Transverse colon (tissue), 4 donors: ENCODE results near the gene BMP3. TPM values are rescaled to one million over a fixed set of nuclear protein-coding genes. Genes with fewer than 3 reads are reported as not detected.
A peak's percentile ranks its signal among the peaks of the same experiment; 100 is the strongest.

Experiments used
- DNase-seq: peaks from one replicate; pipeline ENCODE4 v3.0.0-alpha.2; 2019
- H3K27ac ChIP-seq, 4 donors: fragments of 200-600 bp; sonication (generic); 2 replicates each; pipeline ENCODE4 v1.5.1; 2016 to 2018; ENCODE audit warnings: inconsistent platforms in 4 of 4
- H3K27me3 ChIP-seq: fragments of 200-600 bp; sonication (generic); 2 replicates; pipeline ENCODE4 v1.5.1; 2017; ENCODE audit warnings: inconsistent platforms
- H3K36me3 ChIP-seq, 4 donors: fragments of 200-600 bp; sonication (generic); 2 replicates each; pipeline ENCODE4 v1.5.1; 2017 to 2019; ENCODE audit warnings: inconsistent platforms in 4 of 4
- H3K4me1 ChIP-seq, 4 donors: fragments of 200-600 bp; sonication (generic); 2 replicates each; pipeline ENCODE4 v1.5.1; 2017 to 2020; ENCODE audit warnings: inconsistent platforms in 4 of 4
- H3K4me3 ChIP-seq, 4 donors: fragments of 200-600 bp; sonication (generic); 1 replicate in 1 of 4; 2 replicates in 3 of 4; pipeline versions ENCODE4 v1.5.1 to v1.6.1; 2017 to 2019; ENCODE audit warnings: inconsistent platforms in 4 of 4
- H3K9me3 ChIP-seq, 2 donors: fragments of 200-600 bp; sonication (generic); 2 replicates each; pipeline ENCODE4 v1.5.1; 2017 to 2019; ENCODE audit warnings: inconsistent platforms in 2 of 2
- EP300 ChIP-seq: sonication (generic); formaldehyde crosslinking; IDR thresholded peaks from one replicate; pipeline ENCODE4 v1.6.1; 2017; ENCODE audit warnings: antibody characterized with exemption, low read depth
- POLR2A ChIP-seq: fragments of 450-650 bp; IDR thresholded peaks from one replicate; pipeline ENCODE4 v1.6.1; 2016; ENCODE audit warnings: antibody characterized with exemption, mild to moderate bottlenecking, moderate library complexity
- POLR2AphosphoS5 ChIP-seq, 3 donors: sonication (generic); formaldehyde crosslinking; IDR thresholded peaks; one replicate each; pipeline ENCODE4 v1.6.1; 2016; ENCODE audit warnings: antibody characterized with exemption in 3 of 3
- WGBS, 2 donors: methylation state at CpG; one replicate each; pipeline ENCODE4 v1.1.5; 2018; ENCODE audit warnings: low coverage in 1 of 2; 5-methylcytosine and 5-hydroxymethylcytosine counted together
- in situ Hi-C, 4 donors: fragments of 200-750 bp; cut with MboI; loops; one replicate each; pipeline versions ENCODE4 v1.15.0 to v1.15.1; 2017; ENCODE audit warnings: low sequenced_read_pairs in 3 of 4, low pct_ligation_motif_present in 1 of 4, low pct_unique_long_range_greater_than_20kb in 1 of 4
- intact Hi-C: fragments of 100-400 bp; cut with DNase I; formaldehyde crosslinking; loops from one replicate; pipeline ENCODE4 v1.15.1; 2023; ENCODE audit warnings: low total_unique reads
- total RNA-seq, 4 donors: library from RNA; depleted of rRNA; stranded (reverse); fragments of >200 nt; gene quantifications; one replicate each; pipeline ENCODE4 v1.1.0, GENCODE V29; 2016
- TF ChIP-seq, protein P1 (sequence below), 5 experiments: fragments of 200-600 bp in 3 of 5; fragments of 450-650 bp in 2 of 5; sonication (generic) in 3 of 5; IDR thresholded peaks; 1 replicate in 2 of 5; 2 replicates in 3 of 5; pipeline ENCODE4 v1.5.1; 2016 to 2017; ENCODE audit warnings: antibody characterized with exemption in 5 of 5, inconsistent platforms in 3 of 5, mild to moderate bottlenecking in 2 of 5, moderate library complexity in 1 of 5

Gene BMP3
- total RNA-seq, 4 donors from 2014 or later = 4.0 to 78.8 (median 44.9) TPM

DNA sequence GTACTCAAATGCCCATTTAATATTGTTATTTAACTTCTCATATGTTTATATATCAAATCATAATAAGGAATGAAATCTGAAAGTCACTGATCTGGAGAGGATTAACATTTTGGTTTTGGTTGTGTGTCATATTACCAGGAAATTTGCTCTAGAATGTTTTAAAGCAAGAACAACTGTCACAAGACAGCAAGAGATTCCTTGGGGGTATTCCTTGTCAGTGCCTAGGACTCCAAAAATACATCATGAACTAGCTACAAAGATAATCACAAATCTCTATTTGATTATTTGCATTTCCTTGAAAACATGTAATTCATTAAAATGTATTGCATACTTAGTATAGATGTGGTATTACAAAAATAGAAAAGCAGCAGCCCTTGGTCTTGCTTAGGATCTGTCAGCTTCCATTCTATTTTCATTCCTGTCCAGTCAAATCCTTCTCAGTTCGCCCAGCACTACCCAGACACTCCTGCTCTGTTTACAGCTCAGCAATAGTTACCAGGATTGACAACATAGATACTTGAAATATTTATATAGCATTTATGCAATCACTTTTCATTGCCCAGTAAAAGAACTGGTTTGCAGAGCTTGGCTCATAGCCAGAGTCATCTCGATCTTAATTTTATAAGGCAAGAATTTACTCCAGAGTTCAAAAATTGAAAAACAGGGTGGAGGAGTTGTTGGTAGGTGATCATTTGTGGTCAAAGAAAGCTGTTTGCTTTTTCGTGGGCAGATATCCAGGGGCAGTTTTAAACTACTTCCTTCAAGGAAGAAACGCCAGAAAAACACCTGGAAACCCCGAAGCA lies 9.2 kb upstream of the BMP3 start:
- TF ChIP-seq POLR2AphosphoS5 (IDR thresholded peaks at IDR 0.05) (peak in 2 of 3 donors; percentile 46 to 50), POLR2A (no peak), EP300 (no peak)
- TF ChIP-seq, protein P1, sequence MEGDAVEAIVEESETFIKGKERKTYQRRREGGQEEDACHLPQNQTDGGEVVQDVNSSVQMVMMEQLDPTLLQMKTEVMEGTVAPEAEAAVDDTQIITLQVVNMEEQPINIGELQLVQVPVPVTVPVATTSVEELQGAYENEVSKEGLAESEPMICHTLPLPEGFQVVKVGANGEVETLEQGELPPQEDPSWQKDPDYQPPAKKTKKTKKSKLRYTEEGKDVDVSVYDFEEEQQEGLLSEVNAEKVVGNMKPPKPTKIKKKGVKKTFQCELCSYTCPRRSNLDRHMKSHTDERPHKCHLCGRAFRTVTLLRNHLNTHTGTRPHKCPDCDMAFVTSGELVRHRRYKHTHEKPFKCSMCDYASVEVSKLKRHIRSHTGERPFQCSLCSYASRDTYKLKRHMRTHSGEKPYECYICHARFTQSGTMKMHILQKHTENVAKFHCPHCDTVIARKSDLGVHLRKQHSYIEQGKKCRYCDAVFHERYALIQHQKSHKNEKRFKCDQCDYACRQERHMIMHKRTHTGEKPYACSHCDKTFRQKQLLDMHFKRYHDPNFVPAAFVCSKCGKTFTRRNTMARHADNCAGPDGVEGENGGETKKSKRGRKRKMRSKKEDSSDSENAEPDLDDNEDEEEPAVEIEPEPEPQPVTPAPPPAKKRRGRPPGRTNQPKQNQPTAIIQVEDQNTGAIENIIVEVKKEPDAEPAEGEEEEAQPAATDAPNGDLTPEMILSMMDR (IDR thresholded peaks at IDR 0.05) = no peak
- Histone ChIP-seq H3K9me3 (no peaks in the 10 kb centered on the region), H3K4me1 (peaks cover 0 to 45% (median 16%) of the 10 kb centered on the region in 4 donors), H3K4me3 (no peak overlapping the region), H3K27me3 (no peaks in the 10 kb centered on the region), H3K36me3 (no peaks in the 10 kb centered on the region), H3K27ac (peak overlapping the region; percentile 66 to 76 (median 68))
- WGBS, 2 donors = 21 to 26% methylated on average over 3 to 5 of the region's 5 CpGs
- peak; percentile 73 for DNase-seq
- intact Hi-C loops = no loop called here
- in situ Hi-C loops = no loop called here

GRCh38 chr4:81021981-81022380 lies 8.5 kb upstream of the BMP3 start:
- Histone ChIP-seq H3K9me3 (no peaks in the 10 kb centered on the region), H3K4me1 (peaks cover 0 to 45% (median 16%) of the 10 kb centered on the region in 4 donors), H3K27ac (peak overlapping the region; percentile 66 to 76 (median 68)), H3K27me3 (no peaks in the 10 kb centered on the region), H3K4me3 (no peak overlapping the region), H3K36me3 (no peaks in the 10 kb centered on the region)
- DNase-seq = no peak
- intact Hi-C loops = no loop called here
- TF ChIP-seq POLR2A = no peak
- TF ChIP-seq, protein P1 (IDR thresholded peaks at IDR 0.05) = peak in 1 of 5 experiments; percentile 32
- in situ Hi-C loops = no loop called here
- 20 to 24% methylated on average over 1 of the region's 1 CpG for WGBS, 2 donors

DNA sequence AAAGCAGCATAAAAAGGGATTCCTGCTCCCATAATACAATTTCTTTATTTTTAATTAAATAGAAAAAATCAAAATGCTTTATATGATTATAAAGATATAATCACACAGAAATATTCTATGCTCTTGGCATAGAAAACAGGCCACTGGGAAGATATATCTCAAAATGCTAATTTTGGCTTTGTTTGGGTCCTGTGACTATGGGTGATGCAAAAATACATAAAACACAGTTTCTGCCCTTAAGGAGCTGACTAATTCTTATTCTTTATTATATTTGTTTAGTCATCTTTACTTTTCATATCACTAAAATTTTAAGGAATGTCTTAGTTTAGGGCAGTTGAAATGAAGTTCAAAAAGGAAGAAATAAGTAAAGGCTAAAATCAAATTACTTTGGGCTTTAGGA lies 7.0 kb upstream of the BMP3 start:
- H3K9me3 ChIP-seq = no peaks in the 10 kb centered on the region
- peaks cover 1% of the 10 kb centered on the region for H3K27me3 ChIP-seq
- H3K4me3 ChIP-seq = no peak overlapping the region
- DNase-seq = no peak
- H3K36me3 ChIP-seq = no peaks in the 10 kb centered on the region
- H3K4me1 ChIP-seq = peaks cover 0 to 41% (median 15%) of the 10 kb centered on the region in 4 donors
- no peak overlapping the region for H3K27ac ChIP-seq
- intact Hi-C loops (no loop called here), in situ Hi-C loops (no loop called here)
- TF ChIP-seq POLR2A = no peak
- TF ChIP-seq, protein P1 (IDR thresholded peaks at IDR 0.05) = no peak

GRCh38 chr4:81030981-81031791 lies 678 bp downstream of the BMP3 start:
- H3K9me3 ChIP-seq = no peaks in the 10 kb centered on the region
- peak; percentile 24 for DNase-seq
- in situ Hi-C loops = loop anchor here in 3 of 4 donors (25.0 kb wide), 2 partner anchors 419 to 669 kb away; no protein-coding TSS in a partner anchor
- 1% methylated on average over 62 of the region's 77 CpGs; no CpG with 5 or more reads in 1 of the 2 donors for whole genome bisulfite sequencing, 2 donors
- H3K27ac ChIP-seq = peak overlapping the region; percentile 75 to 88 (median 82)
- H3K27me3 ChIP-seq = peaks cover 34% of the 10 kb centered on the region
- intact Hi-C loops = no loop called here
- H3K36me3 ChIP-seq = no peaks in the 10 kb centered on the region
- TF ChIP-seq, protein P1 (IDR thresholded peaks at IDR 0.05) = no peak
- TF ChIP-seq EP300 = no peak
- no peak for TF ChIP-seq POLR2AphosphoS5 (IDR thresholded peaks at IDR 0.05)
- no peak for TF ChIP-seq POLR2A
- peak overlapping the region; percentile 43 to 62 (median 52) for H3K4me3 ChIP-seq
- H3K4me1 ChIP-seq = peaks cover 0 to 33% (median 6%) of the 10 kb centered on the region in 4 donors
